ENCODE data around the gene RBM48. TPM values are rescaled to one million over a fixed set of nuclear protein-coding genes. Genes with fewer than 3 reads are reported as not detected.
"Not testable (repeated sequence)": the region's sequence is repeated elsewhere in the genome, so short reads cannot be mapped to it uniquely, and the experiment has no call there.

RBM48 gene
- total and polyA plus RNA-seq, 4 donors: 9.8 to 12.9 (median 10.7) TPM

GRCh38 chr7:92523110-92523509 lies 5.5 kb upstream of the RBM48 start:
- Histone ChIP-seq H3K9me3 (ENCODE audit: control insufficient read depth, low read length) (no peaks in the 10 kb centered on the region), H3K36me3 (ENCODE audit: control insufficient read depth in 1 of 2, insufficient read depth in 2 of 2, low read length in 1 of 2) (no peaks in the 10 kb centered on the region), H3K27ac (ENCODE audit: low read depth in 1 of 2, low read length in 2 of 2) (no peak overlapping the region), H3K27me3 (ENCODE audit: control insufficient read depth in 1 of 2, insufficient read depth in 2 of 2, low read length in 1 of 2) (no peaks in the 10 kb centered on the region), H3K4me3 (ENCODE audit: low read length in 2 of 2) (no peak overlapping the region), H3K4me1 (ENCODE audit: control insufficient read depth in 1 of 2, insufficient read depth in 2 of 2, low read length in 2 of 2) (peaks cover 0 to 2% of the 10 kb centered on the region in 2 donors)
- DNase-seq: no peak
- no peak for ATAC-seq (ENCODE audit: low FRiP score)
- intact Hi-C loops (cut with DNase I): no loop called here
- WGBS, 2 donors: 90 to 91% methylated on average over 2 of the region's 2 CpGs

GRCh38 chr7:92527300-92528187 lies 1.1 kb upstream of the RBM48 start:
- ATAC-seq (ENCODE audit: low FRiP score) (peak; percentile 66), DNase-seq (peak in 1 of 2 donors; percentile 80)
- no peaks in the 10 kb centered on the region for H3K27me3 ChIP-seq (ENCODE audit: control insufficient read depth in 1 of 2, insufficient read depth in 2 of 2, low read length in 1 of 2)
- peaks cover 0 to 2% of the 10 kb centered on the region in 2 donors for H3K4me1 ChIP-seq (ENCODE audit: control insufficient read depth in 1 of 2, insufficient read depth in 2 of 2, low read length in 2 of 2)
- peak overlapping the region; percentile 80 to 97 for H3K4me3 ChIP-seq (ENCODE audit: low read length in 2 of 2)
- intact Hi-C loops (cut with DNase I): loop anchor here in 1 of 2 donors (2.0 to 5.0 kb wide), 3 partner anchors 61 to 395 kb away; partner anchors contain the start of gene CYP51A1
- H3K9me3 ChIP-seq (ENCODE audit: control insufficient read depth, low read length): no peaks in the 10 kb centered on the region
- WGBS, 2 donors: 0% methylated on average over 31 of the region's 31 CpGs
- peaks cover 0 to 3% of the 10 kb centered on the region in 2 donors for H3K36me3 ChIP-seq (ENCODE audit: control insufficient read depth in 1 of 2, insufficient read depth in 2 of 2, low read length in 1 of 2)
- peak overlapping the region in 1 of 2 donors; percentile 66 for H3K27ac ChIP-seq (ENCODE audit: low read depth in 1 of 2, low read length in 2 of 2)

GRCh38 chr7:92528958-92529264 lies 316 bp downstream of the RBM48 start:
- Histone ChIP-seq H3K27ac (ENCODE audit: low read depth in 1 of 2, low read length in 2 of 2) (peak overlapping the region; percentile 1 to 20), H3K27me3 (ENCODE audit: control insufficient read depth in 1 of 2, insufficient read depth in 2 of 2, low read length in 1 of 2) (no peaks in the 10 kb centered on the region), H3K9me3 (ENCODE audit: control insufficient read depth, low read length) (no peaks in the 10 kb centered on the region), H3K36me3 (ENCODE audit: control insufficient read depth in 1 of 2, insufficient read depth in 2 of 2, low read length in 1 of 2) (peaks cover 2 to 7% of the 10 kb centered on the region in 2 donors), H3K4me3 (ENCODE audit: low read length in 2 of 2) (peak overlapping the region; percentile 38 to 84), H3K4me1 (ENCODE audit: control insufficient read depth in 1 of 2, insufficient read depth in 2 of 2, low read length in 2 of 2) (peaks cover 0 to 2% of the 10 kb centered on the region in 2 donors)
- intact Hi-C loops (cut with DNase I): loop anchor here in 1 of 2 donors (2.0 to 5.0 kb wide), 3 partner anchors 60 to 397 kb away; partner anchors contain the start of gene CYP51A1
- DNase-seq (no peak), ATAC-seq (ENCODE audit: low FRiP score) (no peak)
- 0% methylated on average over 13 of the region's 13 CpGs for WGBS, 2 donors

GRCh38 chr7:92534572-92534971 lies 6.0 kb downstream of the RBM48 start:
- 75 to 83% methylated on average over 9 of the region's 9 CpGs for WGBS, 2 donors
- intact Hi-C loops (cut with DNase I): no loop called here

GRCh38 chr7:92543542-92543941 lies 14.9 kb downstream of the RBM48 start:
- 87 to 90% methylated on average over 3 of the region's 3 CpGs for WGBS, 2 donors
- intact Hi-C loops (cut with DNase I); H3K4me1 ChIP-seq (ENCODE audit: control insufficient read depth in 1 of 2, insufficient read depth in 2 of 2, low read length in 2 of 2); H3K4me3 ChIP-seq (ENCODE audit: low read length in 2 of 2); H3K9me3 ChIP-seq (ENCODE audit: control insufficient read depth, low read length); ATAC-seq (ENCODE audit: low FRiP score); H3K27ac ChIP-seq (ENCODE audit: low read depth in 1 of 2, low read length in 2 of 2); H3K27me3 ChIP-seq (ENCODE audit: control insufficient read depth in 1 of 2, insufficient read depth in 2 of 2, low read length in 1 of 2); DNase-seq; H3K36me3 ChIP-seq (ENCODE audit: control insufficient read depth in 1 of 2, insufficient read depth in 2 of 2, low read length in 1 of 2): not testable (repeated sequence)

More at GRCh38 chr7:92534572-92534971, 6.0 kb downstream of the RBM48 start:
- H3K4me1 ChIP-seq (ENCODE audit: control insufficient read depth in 1 of 2, insufficient read depth in 2 of 2, low read length in 2 of 2): no peaks in the 10 kb centered on the region
- ATAC-seq (ENCODE audit: low FRiP score) (no peak), DNase-seq (no peak)
- no peak overlapping the region for H3K27ac ChIP-seq (ENCODE audit: low read depth in 1 of 2, low read length in 2 of 2)
- no peaks in the 10 kb centered on the region for H3K27me3 ChIP-seq (ENCODE audit: control insufficient read depth in 1 of 2, insufficient read depth in 2 of 2, low read length in 1 of 2)
- peaks cover 6 to 11% of the 10 kb centered on the region in 2 donors for H3K36me3 ChIP-seq (ENCODE audit: control insufficient read depth in 1 of 2, insufficient read depth in 2 of 2, low read length in 1 of 2)
- no peak overlapping the region for H3K4me3 ChIP-seq (ENCODE audit: low read length in 2 of 2)
- no peaks in the 10 kb centered on the region for H3K9me3 ChIP-seq (ENCODE audit: control insufficient read depth, low read length)

- WGBS, 2 donors: 94 to 95% methylated on average over 30 of the region's 30 CpGs
These were observed 16.5 kb downstream of the RBM48 start for GRCh38 chr7:92545116-92545515.

GRCh38 chr7:92546856-92547497 lies 18.4 kb downstream of the RBM48 start:
- no peak overlapping the region for H3K4me3 ChIP-seq (ENCODE audit: low read length in 2 of 2)
- ATAC-seq (ENCODE audit: low FRiP score): no peak
- WGBS, 2 donors: 88 to 91% methylated on average over 17 of the region's 17 CpGs

More at GRCh38 chr7:92545116-92545515, 16.5 kb downstream of the RBM48 start:
- H3K4me3 ChIP-seq (ENCODE audit: low read length in 2 of 2); H3K4me1 ChIP-seq (ENCODE audit: control insufficient read depth in 1 of 2, insufficient read depth in 2 of 2, low read length in 2 of 2); intact Hi-C loops (cut with DNase I); DNase-seq; H3K9me3 ChIP-seq (ENCODE audit: control insufficient read depth, low read length); H3K27ac ChIP-seq (ENCODE audit: low read depth in 1 of 2, low read length in 2 of 2); ATAC-seq (ENCODE audit: low FRiP score); H3K36me3 ChIP-seq (ENCODE audit: control insufficient read depth in 1 of 2, insufficient read depth in 2 of 2, low read length in 1 of 2); H3K27me3 ChIP-seq (ENCODE audit: control insufficient read depth in 1 of 2, insufficient read depth in 2 of 2, low read length in 1 of 2): not testable (repeated sequence)

GRCh38 chr7:92547579-92547978 lies 19.0 kb downstream of the RBM48 start:
- ATAC-seq (ENCODE audit: low FRiP score) (no peak), DNase-seq (peak in 1 of 2 donors; percentile 65)
- intact Hi-C loops (cut with DNase I): no loop called here
- Histone ChIP-seq H3K27me3 (ENCODE audit: control insufficient read depth in 1 of 2, insufficient read depth in 2 of 2, low read length in 1 of 2) (no peaks in the 10 kb centered on the region), H3K27ac (ENCODE audit: low read depth in 1 of 2, low read length in 2 of 2) (no peak overlapping the region), H3K4me1 (ENCODE audit: control insufficient read depth in 1 of 2, insufficient read depth in 2 of 2, low read length in 2 of 2) (no peaks in the 10 kb centered on the region), H3K9me3 (ENCODE audit: control insufficient read depth, low read length) (no peaks in the 10 kb centered on the region), H3K4me3 (ENCODE audit: low read length in 2 of 2) (no peak overlapping the region), H3K36me3 (ENCODE audit: control insufficient read depth in 1 of 2, insufficient read depth in 2 of 2, low read length in 1 of 2) (no peaks in the 10 kb centered on the region)
- 23 to 28% methylated on average over 6 of the region's 6 CpGs for WGBS, 2 donors

More at GRCh38 chr7:92546856-92547497, 18.4 kb downstream of the RBM48 start:
- Histone ChIP-seq H3K27ac (ENCODE audit: low read depth in 1 of 2, low read length in 2 of 2) (no peak overlapping the region), H3K4me1 (ENCODE audit: control insufficient read depth in 1 of 2, insufficient read depth in 2 of 2, low read length in 2 of 2) (no peaks in the 10 kb centered on the region), H3K36me3 (ENCODE audit: control insufficient read depth in 1 of 2, insufficient read depth in 2 of 2, low read length in 1 of 2) (no peaks in the 10 kb centered on the region), H3K27me3 (ENCODE audit: control insufficient read depth in 1 of 2, insufficient read depth in 2 of 2, low read length in 1 of 2) (no peaks in the 10 kb centered on the region), H3K9me3 (ENCODE audit: control insufficient read depth, low read length) (no peaks in the 10 kb centered on the region)
- no peak for DNase-seq
- intact Hi-C loops (cut with DNase I): no loop called here
